ENCODE measurements around the gene APBA2.

DNA sequence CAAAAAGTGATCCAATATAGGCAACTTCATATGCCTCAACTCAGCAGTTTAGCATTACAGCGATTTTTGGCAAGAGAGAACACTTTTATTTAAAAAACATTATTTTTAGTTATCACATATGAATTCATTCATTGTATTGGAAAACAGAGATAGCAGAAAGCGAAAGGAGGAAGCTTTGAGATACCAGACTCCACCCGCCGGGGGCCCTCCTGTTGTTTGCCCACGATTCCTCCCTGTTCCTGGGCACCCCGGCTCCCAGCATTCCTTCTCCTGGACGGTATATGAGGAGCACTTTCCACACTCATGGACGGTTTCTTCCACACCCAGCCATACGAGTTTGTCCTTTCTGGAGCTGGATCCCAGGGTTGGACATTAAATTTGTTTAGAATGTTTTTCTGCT lies 18.2 kb downstream of the APBA2 start:
- no peak for TF ChIP-seq CTCF (IDR thresholded peaks at IDR 0.05)
- TF ChIP-seq POLR2A (IDR thresholded peaks at IDR 0.05): no peak
- TF ChIP-seq POLR2AphosphoS5 (IDR thresholded peaks at IDR 0.05): no peak
- no peak for TF ChIP-seq EP300 (IDR thresholded peaks at IDR 0.05; ENCODE audit: low read depth)

Data from transverse colon (tissue), 4 donors.